Liver (tissue), 9 donors: ENCODE results near the gene SCUBE3. TPM values are rescaled to one million over a fixed set of nuclear protein-coding genes. Genes with fewer than 3 reads are reported as not detected.

ENCODE experiments used
- DNase-seq: peaks from one replicate; pipeline ENCODE4 v3.0.0-alpha.2; 2017; ENCODE audit warnings: low spot score
- H3K27ac ChIP-seq, 2 donors: one replicate each; pipeline ENCODE4 v1.7.0; 2013; ENCODE audit warnings: inconsistent platforms in 2 of 2, low read length in 2 of 2, control low read depth in 1 of 2, low read depth in 1 of 2, mild to moderate bottlenecking in 1 of 2
- H3K27me3 ChIP-seq, 4 donors: one replicate each; pipeline versions ENCODE4 v1.6.1 to v1.7.0; 2013; ENCODE audit warnings: low read length in 3 of 4, inconsistent platforms in 1 of 4, mild to moderate bottlenecking in 1 of 4, moderate library complexity in 1 of 4; ENCODE audit not compliant: control insufficient read depth in 4 of 4, insufficient read depth in 4 of 4
- H3K36me3 ChIP-seq, 4 donors: one replicate each; pipeline versions ENCODE4 v1.6.1 to v1.7.0; 2013; ENCODE audit warnings: low read length in 3 of 4, mild to moderate bottlenecking in 3 of 4, low read depth in 1 of 4, moderate library complexity in 1 of 4; ENCODE audit not compliant: control insufficient read depth in 4 of 4, insufficient read depth in 3 of 4
- H3K4me1 ChIP-seq, 4 donors: one replicate each; pipeline versions ENCODE4 v1.6.1 to v1.7.0; 2013; ENCODE audit warnings: low read length in 3 of 4, mild to moderate bottlenecking in 3 of 4, moderate library complexity in 1 of 4; ENCODE audit not compliant: control insufficient read depth in 4 of 4, insufficient read depth in 4 of 4
- H3K4me3 ChIP-seq, 3 donors: one replicate each; pipeline versions ENCODE4 v1.6.1 to v1.7.0; 2013; ENCODE audit warnings: low read length in 3 of 3, control low read depth in 1 of 3, low read depth in 1 of 3, mild to moderate bottlenecking in 1 of 3
- H3K9ac ChIP-seq, 2 donors: one replicate each; pipeline ENCODE4 v1.7.0; 2013; ENCODE audit warnings: low read length in 2 of 2, mild to moderate bottlenecking in 2 of 2, moderate library complexity in 2 of 2, control low read depth in 1 of 2, low read depth in 1 of 2
- H3K9me3 ChIP-seq, 4 donors: one replicate each; pipeline versions ENCODE4 v1.6.1 to v1.7.0; 2013; ENCODE audit warnings: low read length in 3 of 4; ENCODE audit not compliant: control insufficient read depth in 4 of 4
- ATF3 ChIP-seq: IDR thresholded peaks from 2 replicates; pipeline ENCODE4 v1.6.1; 2016; ENCODE audit warnings: antibody characterized with exemption
- CTCF ChIP-seq: fragments of 150-350 bp; IDR thresholded peaks from 2 replicates; pipeline ENCODE4 v1.5.1; 2017; ENCODE audit warnings: improper control_type of control experiment, low read depth, low read length; ENCODE audit not compliant: missing input control
- EGR1 ChIP-seq, 2 donors: IDR thresholded peaks; 2 replicates each; pipeline ENCODE4 v1.6.1; 2016 to 2018; ENCODE audit warnings: antibody characterized with exemption in 2 of 2, low read depth in 2 of 2
- FOXA1 ChIP-seq: IDR thresholded peaks from 2 replicates; pipeline ENCODE4 v1.6.1; 2016; ENCODE audit warnings: antibody characterized with exemption
- GABPA ChIP-seq, 2 donors: IDR thresholded peaks in 1 of 2; conservative IDR thresholded peaks in 1 of 2; 2 replicates each; pipeline ENCODE4 v1.6.1; 2016; ENCODE audit warnings: antibody characterized with exemption in 2 of 2, mild to moderate bottlenecking in 1 of 2, moderate library complexity in 1 of 2
- HNF4A ChIP-seq, 2 donors: conservative IDR thresholded peaks; 2 replicates each; pipeline ENCODE4 v1.6.1; 2016; ENCODE audit warnings: antibody characterized with exemption in 2 of 2, mild to moderate bottlenecking in 2 of 2
- HNF4G ChIP-seq: IDR thresholded peaks from 2 replicates; pipeline ENCODE4 v1.6.1; 2016; ENCODE audit warnings: antibody characterized with exemption
- JUND ChIP-seq, 2 donors: IDR thresholded peaks; 2 replicates each; pipeline ENCODE4 v1.6.1; 2016; ENCODE audit warnings: antibody characterized with exemption in 2 of 2
- MAX ChIP-seq: IDR thresholded peaks from 2 replicates; pipeline ENCODE4 v1.6.1; 2016; ENCODE audit warnings: antibody characterized with exemption
- NR2F2 ChIP-seq: IDR thresholded peaks from 2 replicates; pipeline ENCODE4 v1.6.1; 2016; ENCODE audit warnings: antibody characterized with exemption
- RAD21 ChIP-seq, 2 donors: IDR thresholded peaks; 2 replicates each; pipeline ENCODE4 v1.6.1; 2016; ENCODE audit warnings: antibody characterized with exemption in 2 of 2, mild to moderate bottlenecking in 2 of 2
- REST ChIP-seq: IDR thresholded peaks from 2 replicates; pipeline ENCODE4 v1.6.1; 2016; ENCODE audit warnings: antibody characterized with exemption, mild to moderate bottlenecking
- RXRA ChIP-seq, 2 donors: IDR thresholded peaks; 2 replicates each; pipeline ENCODE4 v1.6.1; 2017 to 2018; ENCODE audit warnings: antibody characterized with exemption in 2 of 2, mild to moderate bottlenecking in 1 of 2
- SP1 ChIP-seq: IDR thresholded peaks from 2 replicates; pipeline ENCODE4 v1.6.1; 2018; ENCODE audit warnings: antibody characterized with exemption, mild to moderate bottlenecking
- TAF1 ChIP-seq: conservative IDR thresholded peaks from 2 replicates; pipeline ENCODE4 v1.6.1; 2016; ENCODE audit warnings: antibody characterized with exemption, mild to moderate bottlenecking
- YY1 ChIP-seq: IDR thresholded peaks from 2 replicates; pipeline ENCODE4 v1.6.1; 2016; ENCODE audit warnings: antibody characterized with exemption, mild to moderate bottlenecking
- WGBS: extraction: QIAGEN DNeasy Blood & Tissue Kit; methylation state at CpG from one replicate; pipeline ENCODE4 v1.1.7; 2013; 5-methylcytosine and 5-hydroxymethylcytosine counted together
- polyA plus RNA-seq, 2 donors: library from polyadenylated mRNA; stranded (reverse) in 1 of 2; unstranded in 1 of 2; fragments of 200-250 nt in 1 of 2; fragments of >200 nt in 1 of 2; fragmentation: Nextera tagmentation in 1 of 2; extraction: Ambion mirVana in 1 of 2; gene quantifications; one replicate each; pipeline versions ENCODE4 v1.2.1 to v1.2.3, GENCODE V29; 2013 to 2015
- total RNA-seq, 2 donors: library from RNA; depleted of rRNA; stranded (reverse); fragments of >200 nt; gene quantifications; one replicate each; pipeline ENCODE4 v1.2.3, GENCODE V29; 2014
- TF ChIP-seq, protein P1 (sequence below): IDR thresholded peaks from 2 replicates; pipeline ENCODE4 v1.6.1; 2016; ENCODE audit warnings: antibody characterized with exemption
- donor health status: healthy.
- donor health status: healthy.
- donor health status: healthy.
- donor health status: healthy.
- donor health status: healthy.

The SCUBE3 gene
- total and polyA plus RNA-seq, 4 donors: 0.03 to 0.09 (median 0.07) TPM

GRCh38 chr6:35234901-35235300, 21.1 kb downstream of the SCUBE3 start:
- WGBS: 72% methylated on average over 4 of the region's 4 CpGs
- DNase-seq: no peak
- Histone ChIP-seq H3K4me3 (no peak overlapping the region), H3K27ac (no peak overlapping the region), H3K9ac (no peak overlapping the region), H3K4me1 (peaks cover 0 to 13% (median 5%) of the 10 kb centered on the region in 4 donors), H3K9me3 (no peaks in the 10 kb centered on the region), H3K27me3 (no peaks in the 10 kb centered on the region), H3K36me3 (no peaks in the 10 kb centered on the region)
- TF ChIP-seq TAF1 (no peak), GABPA (IDR thresholded peaks at IDR 0.05 in 1 of 2, conservative IDR thresholded peaks at IDR 0.05 in 1 of 2) (no peak), ATF3 (no peak), MAX (no peak), FOXA1 (no peak), CTCF (no peak), HNF4A (conservative IDR thresholded peaks at IDR 0.05) (no peak), JUND (IDR thresholded peaks at IDR 0.05) (no peak), YY1 (no peak), EGR1 (IDR thresholded peaks at IDR 0.05; ENCODE audit: low read depth in 2 of 2) (no peak), REST (no peak)
- TF ChIP-seq, protein P1, sequence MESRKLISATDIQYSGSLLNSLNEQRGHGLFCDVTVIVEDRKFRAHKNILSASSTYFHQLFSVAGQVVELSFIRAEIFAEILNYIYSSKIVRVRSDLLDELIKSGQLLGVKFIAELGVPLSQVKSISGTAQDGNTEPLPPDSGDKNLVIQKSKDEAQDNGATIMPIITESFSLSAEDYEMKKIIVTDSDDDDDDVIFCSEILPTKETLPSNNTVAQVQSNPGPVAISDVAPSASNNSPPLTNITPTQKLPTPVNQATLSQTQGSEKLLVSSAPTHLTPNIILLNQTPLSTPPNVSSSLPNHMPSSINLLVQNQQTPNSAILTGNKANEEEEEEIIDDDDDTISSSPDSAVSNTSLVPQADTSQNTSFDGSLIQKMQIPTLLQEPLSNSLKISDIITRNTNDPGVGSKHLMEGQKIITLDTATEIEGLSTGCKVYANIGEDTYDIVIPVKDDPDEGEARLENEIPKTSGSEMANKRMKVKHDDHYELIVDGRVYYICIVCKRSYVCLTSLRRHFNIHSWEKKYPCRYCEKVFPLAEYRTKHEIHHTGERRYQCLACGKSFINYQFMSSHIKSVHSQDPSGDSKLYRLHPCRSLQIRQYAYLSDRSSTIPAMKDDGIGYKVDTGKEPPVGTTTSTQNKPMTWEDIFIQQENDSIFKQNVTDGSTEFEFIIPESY: no peak

- WGBS: 96% methylated on average over 5 of the region's 5 CpGs
- no peak overlapping the region for H3K4me3 ChIP-seq
- no peaks in the 10 kb centered on the region for H3K27me3 ChIP-seq
- DNase-seq: no peak
- H3K9me3 ChIP-seq: no peaks in the 10 kb centered on the region
- no peak overlapping the region for H3K27ac ChIP-seq
- H3K36me3 ChIP-seq: no peaks in the 10 kb centered on the region
- H3K9ac ChIP-seq: no peak overlapping the region
- H3K4me1 ChIP-seq: peaks cover 0 to 6% (median 3%) of the 10 kb centered on the region in 4 donors
- no peak for TF ChIP-seq YY1
- no peak for TF ChIP-seq SP1
- no peak for TF ChIP-seq JUND (IDR thresholded peaks at IDR 0.05)
- TF ChIP-seq RAD21 (IDR thresholded peaks at IDR 0.05): no peak
- no peak for TF ChIP-seq EGR1 (IDR thresholded peaks at IDR 0.05; ENCODE audit: low read depth in 2 of 2)
- no peak for TF ChIP-seq HNF4G
- TF ChIP-seq FOXA1: no peak
- TF ChIP-seq ATF3: no peak
- TF ChIP-seq RXRA (IDR thresholded peaks at IDR 0.05): no peak
- no peak for TF ChIP-seq HNF4A (conservative IDR thresholded peaks at IDR 0.05)
- no peak for TF ChIP-seq TAF1
- TF ChIP-seq CTCF: no peak
- TF ChIP-seq REST: no peak
- no peak for TF ChIP-seq NR2F2
- no peak for TF ChIP-seq GABPA (IDR thresholded peaks at IDR 0.05 in 1 of 2, conservative IDR thresholded peaks at IDR 0.05 in 1 of 2)
Measured at GRCh38 chr6:35236223-35236622, 22.5 kb downstream of the SCUBE3 start.
